ENCODE measurements around the gene SCYGR8. TPM values are rescaled to one million over a fixed set of nuclear protein-coding genes. Genes with fewer than 3 reads are reported as not detected.

The SCYGR8 gene
- polyA plus RNA-seq, 3 donors = not detected

GRCh38 chr2:227793148-227793712 is 47.5 kb downstream of the SCYGR8 start:
- Histone ChIP-seq H3K4me1 (ENCODE audit: control insufficient read depth in 1 of 2, insufficient read depth in 2 of 2, low read length in 2 of 2) (no peaks in the 10 kb centered on the region), H3K36me3 (replicated peaks in 1 of 2; ENCODE audit: control insufficient read depth in 1 of 2, insufficient read depth in 2 of 2, low read length in 2 of 2) (no peaks in the 10 kb centered on the region), H3K4me2 (replicated peaks; ENCODE audit: extremely low read depth, low read length, poor library complexity, severe bottlenecking) (no peak overlapping the region), H3K9ac (ENCODE audit: insufficient read depth, low read length, poor library complexity, severe bottlenecking) (no peak overlapping the region), H3K79me2 (ENCODE audit: insufficient read depth, low read length) (no peaks in the 10 kb centered on the region), H3K9me3 (replicated peaks in 1 of 2; ENCODE audit: control insufficient read depth in 1 of 2, insufficient read depth in 1 of 2, low read length in 2 of 2) (no peaks in the 10 kb centered on the region), H3K4me3 (replicated peaks in 1 of 3; ENCODE audit: low read depth in 2 of 3, low read length in 3 of 3) (no peak overlapping the region), H2AFZ (ENCODE audit: insufficient read depth, low read depth, low read length, poor library complexity, severe bottlenecking) (no peak overlapping the region), H4K20me1 (ENCODE audit: insufficient read depth, low read length) (no peaks in the 10 kb centered on the region), H3K27me3 (ENCODE audit: control insufficient read depth in 2 of 2, insufficient read depth in 2 of 2, low read length in 2 of 2) (no peaks in the 10 kb centered on the region), H3K27ac (ENCODE audit: low read depth in 1 of 2, low read length in 2 of 2) (no peak overlapping the region)
- peaks cover 0 to 6% (median 0%) of the 10 kb centered on the region in 7 donors for H3K9me3 Mint-ChIP-seq
- peaks cover 2% of the 10 kb centered on the region for H3K4me1 Mint-ChIP-seq
- no peak overlapping the region for H3K4me3 Mint-ChIP-seq
- intact Hi-C loops (cut with micrococcal nuclease) = no loop called here
- TF ChIP-seq, protein P1, sequence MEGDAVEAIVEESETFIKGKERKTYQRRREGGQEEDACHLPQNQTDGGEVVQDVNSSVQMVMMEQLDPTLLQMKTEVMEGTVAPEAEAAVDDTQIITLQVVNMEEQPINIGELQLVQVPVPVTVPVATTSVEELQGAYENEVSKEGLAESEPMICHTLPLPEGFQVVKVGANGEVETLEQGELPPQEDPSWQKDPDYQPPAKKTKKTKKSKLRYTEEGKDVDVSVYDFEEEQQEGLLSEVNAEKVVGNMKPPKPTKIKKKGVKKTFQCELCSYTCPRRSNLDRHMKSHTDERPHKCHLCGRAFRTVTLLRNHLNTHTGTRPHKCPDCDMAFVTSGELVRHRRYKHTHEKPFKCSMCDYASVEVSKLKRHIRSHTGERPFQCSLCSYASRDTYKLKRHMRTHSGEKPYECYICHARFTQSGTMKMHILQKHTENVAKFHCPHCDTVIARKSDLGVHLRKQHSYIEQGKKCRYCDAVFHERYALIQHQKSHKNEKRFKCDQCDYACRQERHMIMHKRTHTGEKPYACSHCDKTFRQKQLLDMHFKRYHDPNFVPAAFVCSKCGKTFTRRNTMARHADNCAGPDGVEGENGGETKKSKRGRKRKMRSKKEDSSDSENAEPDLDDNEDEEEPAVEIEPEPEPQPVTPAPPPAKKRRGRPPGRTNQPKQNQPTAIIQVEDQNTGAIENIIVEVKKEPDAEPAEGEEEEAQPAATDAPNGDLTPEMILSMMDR (IDR thresholded peaks at IDR 0.05) = no peak
- H3K36me3 Mint-ChIP-seq = no peaks in the 10 kb centered on the region
- H3K27me3 Mint-ChIP-seq (ENCODE audit: low read depth in 3 of 3) = peaks cover 6 to 10% (median 6%) of the 10 kb centered on the region in 3 donors
- H3K27ac Mint-ChIP-seq = no peak overlapping the region
- 100% methylated on average over 1 of the region's 5 CpGs for WGBS (ENCODE audit: insufficient coverage)
- no peak for DNase-seq

Small RNA genes lying within 50 kb of the gene (small RNA-seq; reads per million reads assigned to genes)
- not detected for gene RNA5SP121 (ENCODE audit: insufficient read length, low read depth)
- gene SNRPGP8 (ENCODE audit: insufficient read length, low read depth) = not detected

Other genes with a start within 250 kb of the SCYGR8 start
- gene SCYGR2, start 147.0 kb upstream of the SCYGR8 start, polyA plus RNA-seq = not detected
- gene SCYGR3, start 131.1 kb upstream of the SCYGR8 start, polyA plus RNA-seq = not detected
- gene SCYGR4, start 128.4 kb upstream of the SCYGR8 start, polyA plus RNA-seq = not detected
- gene SCYGR5, start 79.1 kb upstream of the SCYGR8 start, polyA plus RNA-seq = not detected
- not detected for gene SLC19A3, start 27.9 kb upstream of the SCYGR8 start, polyA plus RNA-seq
- not detected for gene SCYGR6, start 21.1 kb upstream of the SCYGR8 start, polyA plus RNA-seq
- gene SCYGR7, start 17.6 kb upstream of the SCYGR8 start, polyA plus RNA-seq = not detected
- 1 to 10 TPM in 1 of 3 donors, under 1 TPM in 1, not detected in 1; 0.47 to 6.2 TPM for gene CCL20, start 67.9 kb downstream of the SCYGR8 start, polyA plus RNA-seq
- not detected for gene DAW1, start 125.7 kb downstream of the SCYGR8 start, polyA plus RNA-seq

Data from CD14-positive monocyte (primary cell).